Rectal smooth muscle tissue (tissue), 1 donor: ENCODE measurements around the gene BTBD19.

Experiments
- H3K27ac ChIP-seq: one replicate; pipeline ENCODE4 v1.7.0; 2013; ENCODE audit warnings: low read depth, low read length, inconsistent platforms
- H3K27me3 ChIP-seq: one replicate; pipeline ENCODE4 v1.7.0; 2013; ENCODE audit warnings: low read length; ENCODE audit not compliant: control insufficient read depth, insufficient read depth
- H3K36me3 ChIP-seq: one replicate; pipeline ENCODE4 v1.7.0; 2013; ENCODE audit warnings: low read length; ENCODE audit not compliant: control insufficient read depth, insufficient read depth
- H3K4me1 ChIP-seq: one replicate; pipeline ENCODE4 v1.7.0; 2013; ENCODE audit warnings: low read length; ENCODE audit not compliant: control insufficient read depth, insufficient read depth
- H3K4me3 ChIP-seq: one replicate; pipeline ENCODE4 v1.7.0; 2013; ENCODE audit warnings: low read length
- H3K9ac ChIP-seq: one replicate; pipeline ENCODE4 v1.7.0; 2013; ENCODE audit warnings: low read length

Gene BTBD19

DNA sequence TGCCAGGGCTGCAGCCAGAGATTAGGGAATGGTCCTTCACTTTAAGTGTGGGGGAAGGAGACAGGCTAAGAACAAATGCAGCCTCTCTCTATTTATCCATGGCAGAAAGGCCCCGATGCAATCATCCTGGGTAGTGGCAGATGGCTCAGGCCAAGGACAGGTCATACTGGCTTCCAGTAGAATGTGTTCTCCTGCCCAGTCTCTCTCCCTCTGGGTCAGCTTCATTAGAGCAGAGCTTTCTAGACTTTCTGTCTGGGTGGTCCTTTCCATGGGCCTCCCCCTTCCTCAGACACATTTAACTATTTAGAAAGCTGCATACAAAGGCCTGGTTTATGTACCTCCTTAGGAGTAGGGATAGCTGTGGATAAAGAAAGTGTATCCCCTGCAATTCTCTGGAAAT lies 39.5 kb downstream of the BTBD19 start:
- Histone ChIP-seq H3K9ac (no peak overlapping the region), H3K27ac (no peak overlapping the region), H3K27me3 (no peaks in the 10 kb centered on the region), H3K4me1 (no peaks in the 10 kb centered on the region), H3K36me3 (no peaks in the 10 kb centered on the region), H3K4me3 (no peak overlapping the region)

DNA sequence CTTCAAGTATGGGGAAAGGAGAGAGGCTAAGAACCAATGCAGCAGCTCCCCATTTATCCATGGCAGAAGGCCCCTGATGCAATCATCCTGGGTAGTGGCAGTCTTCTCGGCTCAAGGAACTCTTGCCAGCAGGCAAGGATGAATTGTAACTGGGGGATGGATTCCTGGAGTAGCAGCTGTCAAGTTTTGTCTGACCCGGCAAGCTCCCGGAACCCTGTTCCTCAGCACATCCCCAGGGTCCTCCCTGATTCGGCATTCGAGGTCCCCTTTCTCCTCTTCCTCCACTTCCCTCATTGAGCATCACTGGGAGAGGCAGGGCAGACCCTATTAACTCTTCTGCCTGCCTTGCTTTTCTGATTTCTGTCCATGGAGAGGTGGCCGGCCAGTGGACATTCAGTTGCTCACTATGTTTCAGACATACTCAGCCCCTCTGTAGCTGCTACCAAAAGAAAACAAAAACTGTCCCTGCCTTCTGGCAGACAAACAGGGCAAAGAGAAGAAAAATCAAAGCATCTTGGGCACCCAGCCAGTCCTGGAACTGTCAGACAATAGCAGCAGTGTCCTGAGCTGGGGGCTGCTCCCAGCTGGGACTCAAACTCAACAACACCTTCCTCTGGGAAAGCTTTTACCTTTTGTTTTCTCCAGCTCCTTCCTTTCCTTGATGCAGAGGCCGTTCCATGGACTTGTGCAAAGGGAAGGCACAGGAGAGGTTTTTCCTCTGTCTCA lies 40.3 kb downstream of the BTBD19 start:
- H3K9ac ChIP-seq, result no peak overlapping the region

DNA sequence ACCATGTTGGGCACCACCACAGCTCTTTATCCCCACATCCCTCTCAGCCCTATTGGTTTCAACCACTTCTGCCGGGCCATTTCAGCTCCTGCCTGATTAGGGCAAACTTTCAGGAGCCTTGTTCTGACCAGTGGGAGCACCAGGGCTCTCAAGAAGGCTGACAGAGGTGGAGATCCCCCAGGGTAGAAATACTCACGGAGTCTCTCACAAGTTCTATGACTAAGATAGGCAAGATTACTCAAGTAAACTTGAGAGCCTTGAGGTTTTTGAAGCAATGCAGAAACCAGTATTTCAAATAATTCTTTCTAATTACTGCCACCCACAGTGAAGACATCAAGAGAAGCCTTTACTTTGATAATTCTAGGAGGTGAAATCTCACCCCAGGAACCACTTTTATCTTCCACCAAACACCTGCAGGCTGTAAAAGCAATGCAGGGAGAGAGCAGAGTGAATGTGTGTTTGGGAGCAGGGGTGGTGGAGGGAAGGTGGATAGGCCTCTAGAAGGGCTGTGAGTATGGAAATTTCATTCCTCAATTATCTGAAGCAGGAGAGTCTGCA lies 41.3 kb downstream of the BTBD19 start:
- Histone ChIP-seq H3K36me3 (no peaks in the 10 kb centered on the region), H3K27me3 (no peaks in the 10 kb centered on the region), H3K9ac (no peak overlapping the region), H3K4me1 (no peaks in the 10 kb centered on the region), H3K27ac (no peak overlapping the region), H3K4me3 (no peak overlapping the region)

More for the DNA sequence above, 40.3 kb downstream of the BTBD19 start:
- H3K27me3 ChIP-seq, result no peaks in the 10 kb centered on the region
- H3K4me1 ChIP-seq, result no peaks in the 10 kb centered on the region
- H3K27ac ChIP-seq, result no peak overlapping the region
- no peak overlapping the region for H3K4me3 ChIP-seq
- H3K36me3 ChIP-seq, result no peaks in the 10 kb centered on the region

DNA sequence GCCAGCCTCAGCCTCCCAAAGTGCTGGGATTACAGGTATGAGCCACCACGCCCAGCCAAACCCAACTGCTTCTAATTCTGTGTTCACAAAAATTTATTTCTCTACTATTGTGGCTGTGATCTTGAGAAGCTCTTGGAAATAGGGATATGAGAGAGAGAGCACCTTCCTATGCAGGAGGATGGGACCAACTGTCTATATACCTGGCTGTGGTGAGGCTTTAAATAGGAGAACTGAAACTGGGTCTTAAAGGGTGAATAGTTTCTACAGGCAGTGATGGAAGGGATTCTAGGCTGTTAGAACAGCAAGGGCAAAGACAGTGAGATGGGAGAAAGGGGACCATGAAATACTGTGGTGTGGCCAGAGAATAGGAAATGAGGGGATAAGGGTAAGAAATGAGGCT lies 43.0 kb downstream of the BTBD19 start:
- Histone ChIP-seq H3K9ac (no peak overlapping the region), H3K36me3 (no peaks in the 10 kb centered on the region), H3K4me1 (no peaks in the 10 kb centered on the region), H3K4me3 (no peak overlapping the region), H3K27me3 (no peaks in the 10 kb centered on the region), H3K27ac (no peak overlapping the region)

DNA sequence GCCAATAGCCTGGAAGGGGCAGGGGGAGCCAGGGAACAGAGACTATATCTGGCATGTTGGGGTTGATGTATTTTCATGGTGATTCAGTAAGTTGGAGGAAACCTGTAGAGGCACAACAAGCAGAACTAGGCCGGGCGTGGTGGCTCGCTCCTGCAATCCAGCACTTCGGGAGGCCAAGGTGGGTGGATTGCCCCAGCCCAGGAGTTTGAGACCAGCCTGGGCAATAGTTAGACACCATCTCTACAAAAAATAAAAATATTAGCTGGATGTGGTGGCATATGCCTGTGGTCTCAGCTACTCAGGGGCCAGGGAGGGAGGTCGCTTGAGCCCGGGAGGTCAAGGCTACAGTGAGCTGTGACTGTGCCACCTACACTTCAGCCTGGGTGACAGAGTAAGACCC lies 44.9 kb downstream of the BTBD19 start:
- no peak overlapping the region for H3K4me3 ChIP-seq
- H3K27ac ChIP-seq, result no peak overlapping the region
- H3K9ac ChIP-seq, result no peak overlapping the region
- no peaks in the 10 kb centered on the region for H3K4me1 ChIP-seq
- no peaks in the 10 kb centered on the region for H3K36me3 ChIP-seq
- no peaks in the 10 kb centered on the region for H3K27me3 ChIP-seq

DNA sequence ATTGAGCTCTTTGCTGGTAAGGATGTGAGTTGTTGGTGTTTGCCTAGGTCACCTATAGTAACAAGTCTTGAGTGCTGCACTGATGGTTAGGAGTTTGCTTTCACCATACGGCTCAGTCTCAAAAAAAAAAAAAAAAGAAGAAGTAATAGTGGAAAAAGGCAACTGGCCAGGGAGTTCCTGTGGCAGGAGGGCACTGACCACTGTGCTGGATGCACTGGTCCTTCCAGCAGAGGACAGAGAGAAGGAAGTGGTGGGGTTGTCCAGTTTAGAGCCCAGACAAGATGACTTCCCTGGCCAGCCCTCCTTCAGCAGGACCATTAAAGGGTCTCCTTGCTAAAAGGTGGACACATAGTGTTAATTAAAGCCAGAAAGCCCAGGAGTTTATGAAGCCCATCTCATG lies 46.6 kb downstream of the BTBD19 start:
- Histone ChIP-seq H3K27me3 (no peaks in the 10 kb centered on the region), H3K27ac (no peak overlapping the region), H3K9ac (no peak overlapping the region), H3K4me3 (no peak overlapping the region), H3K4me1 (no peaks in the 10 kb centered on the region), H3K36me3 (no peaks in the 10 kb centered on the region)

DNA sequence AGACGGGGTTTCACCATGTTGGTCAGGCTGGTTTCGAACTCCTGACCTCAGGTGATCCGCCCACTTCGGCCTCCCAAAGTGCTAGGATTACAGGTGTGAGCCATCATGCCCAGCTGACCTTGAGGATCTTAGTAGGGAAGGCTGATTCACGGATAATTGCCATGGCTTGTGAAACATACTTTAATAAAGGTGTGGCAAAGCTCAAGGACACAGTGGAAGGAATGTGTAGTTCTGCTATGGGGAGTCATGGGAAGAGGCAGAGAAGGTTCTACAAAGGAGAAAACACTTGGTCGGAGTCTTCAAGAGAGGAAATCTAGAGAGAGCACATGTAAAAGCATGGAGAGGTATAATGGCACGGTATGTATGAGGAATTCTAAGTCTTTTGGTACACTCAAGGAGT lies 47.4 kb downstream of the BTBD19 start:
- Histone ChIP-seq H3K4me1 (no peaks in the 10 kb centered on the region), H3K36me3 (no peaks in the 10 kb centered on the region), H3K4me3 (no peak overlapping the region), H3K27ac (no peak overlapping the region), H3K9ac (no peak overlapping the region), H3K27me3 (no peaks in the 10 kb centered on the region)

DNA sequence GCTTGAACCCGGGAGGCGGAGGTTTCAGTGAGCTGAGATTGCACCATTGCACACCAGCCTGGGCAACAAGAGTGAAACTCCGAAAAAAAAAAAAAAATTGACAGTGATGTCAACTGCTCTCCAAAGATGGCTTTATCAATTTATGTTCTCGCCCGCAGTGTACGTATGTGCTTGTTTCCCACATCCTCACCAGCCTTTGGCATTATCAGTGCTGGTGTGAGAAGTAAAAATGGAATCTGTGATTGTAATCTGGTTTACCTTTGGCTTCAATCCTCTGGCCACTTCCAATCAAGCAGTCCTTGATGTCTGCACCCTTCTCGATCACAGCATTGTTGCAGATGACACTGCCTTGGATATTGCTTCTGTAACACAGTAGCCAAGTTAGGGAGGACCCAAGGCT lies 49.1 kb downstream of the BTBD19 start:
- H3K9ac ChIP-seq, result no peak overlapping the region
- no peak overlapping the region for H3K27ac ChIP-seq
- no peaks in the 10 kb centered on the region for H3K36me3 ChIP-seq
- H3K4me3 ChIP-seq, result no peak overlapping the region
- H3K27me3 ChIP-seq, result no peaks in the 10 kb centered on the region
- no peaks in the 10 kb centered on the region for H3K4me1 ChIP-seq

DNA sequence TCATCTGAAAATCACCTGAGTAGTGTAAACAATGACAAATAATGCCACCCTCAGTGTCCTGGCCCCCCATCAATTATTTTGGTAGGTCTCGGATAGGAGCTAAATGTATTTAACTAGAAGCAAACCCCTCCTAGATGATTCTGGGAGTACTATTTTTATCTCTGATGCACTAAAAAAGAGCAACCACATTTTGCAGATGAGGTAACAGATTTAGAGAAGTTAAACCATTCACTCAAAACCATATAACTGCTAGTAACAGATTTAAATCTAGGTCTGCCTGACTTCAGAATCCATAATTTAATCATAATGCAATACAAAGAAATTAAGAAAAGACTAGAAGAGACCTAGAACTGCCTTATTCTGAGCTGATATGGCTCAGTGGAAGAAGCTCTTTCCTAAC lies 52.0 kb downstream of the BTBD19 start:
- Histone ChIP-seq H3K9ac (no peak overlapping the region), H3K27ac (no peak overlapping the region), H3K27me3 (no peaks in the 10 kb centered on the region), H3K4me1 (no peaks in the 10 kb centered on the region), H3K36me3 (no peaks in the 10 kb centered on the region), H3K4me3 (no peak overlapping the region)

DNA sequence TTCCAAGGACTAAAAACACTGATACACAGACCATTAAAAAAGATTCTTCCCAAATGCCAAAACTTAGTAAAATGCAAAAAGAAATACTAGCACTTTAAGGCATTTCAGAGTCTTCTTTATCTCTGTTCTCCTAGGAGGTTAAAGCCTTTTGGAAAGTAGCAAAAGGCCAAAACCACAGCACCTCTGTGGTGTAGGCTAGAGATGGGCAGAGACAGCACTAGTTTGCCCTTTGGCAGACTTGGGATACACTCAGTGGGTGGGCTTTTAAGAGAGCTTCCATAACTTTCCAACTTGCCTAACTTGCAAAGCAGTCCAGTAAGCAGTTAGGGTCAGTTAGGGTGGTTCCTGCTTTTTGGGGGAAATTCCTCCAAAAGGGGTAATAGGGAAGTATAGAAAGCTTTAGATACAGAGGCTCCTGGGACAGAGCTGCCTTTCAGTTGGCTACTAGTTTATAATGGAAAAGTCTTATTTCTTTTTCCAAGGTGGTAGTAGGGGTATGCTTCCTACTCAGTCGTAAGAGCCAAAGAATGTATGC lies 52.6 kb downstream of the BTBD19 start:
- Histone ChIP-seq H3K36me3 (no peaks in the 10 kb centered on the region), H3K4me3 (no peak overlapping the region), H3K9ac (no peak overlapping the region), H3K4me1 (no peaks in the 10 kb centered on the region), H3K27me3 (no peaks in the 10 kb centered on the region), H3K27ac (no peak overlapping the region)

DNA sequence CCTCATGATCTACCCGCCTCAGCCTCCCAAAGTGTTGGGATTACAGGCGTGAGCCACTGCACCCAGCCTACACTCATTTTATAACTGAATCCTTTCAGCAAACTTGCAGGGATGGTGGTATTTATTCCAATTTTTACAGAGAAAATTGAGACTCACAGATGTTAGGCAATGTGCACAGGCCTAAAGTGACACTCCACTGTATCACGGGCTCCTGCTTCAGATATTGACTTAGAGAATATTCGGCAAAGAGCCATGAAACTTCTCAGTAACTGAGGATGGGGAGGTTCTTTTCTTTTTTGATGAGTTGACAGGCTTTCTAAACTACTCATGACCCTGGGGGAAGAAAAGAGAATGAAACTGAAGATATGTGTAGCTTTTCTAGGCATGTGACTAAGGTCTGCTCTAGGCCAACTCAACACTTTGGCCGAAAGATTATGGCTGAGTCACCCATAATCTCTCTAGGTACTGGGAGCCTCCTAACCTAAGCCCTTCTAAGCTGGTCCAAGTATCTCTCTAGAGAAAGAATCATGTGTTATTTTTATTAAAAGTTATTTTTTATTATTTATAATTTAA lies 54.6 kb downstream of the BTBD19 start:
- Histone ChIP-seq H3K27me3 (no peaks in the 10 kb centered on the region), H3K27ac (no peak overlapping the region), H3K4me1 (no peaks in the 10 kb centered on the region), H3K9ac (no peak overlapping the region), H3K4me3 (no peak overlapping the region), H3K36me3 (no peaks in the 10 kb centered on the region)
